Astrocyte of the spinal cord (primary cell): ENCODE measurements around the gene DLGAP1.

ENCODE experiments used
- DNase-seq: peaks from one replicate; pipeline ENCODE4 v3.0.0; 2011; ENCODE audit warnings: low read depth, low spot score
- H3K4me3 ChIP-seq: 2 replicates; pipeline ENCODE4 v1.5.1; 2011; ENCODE audit warnings: low read depth, mild to moderate bottlenecking, low read length, moderate library complexity
- CTCF ChIP-seq: IDR thresholded peaks from 2 replicates; pipeline ENCODE4 v1.5.1; 2012; ENCODE audit warnings: low read depth, mild to moderate bottlenecking, low read length, inconsistent platforms
- in situ Hi-C: cut with HindIII; loops from 2 replicates; pipeline ENCODE4 v1.10.0; 2017; ENCODE audit warnings: low sequenced_read_pairs

The DLGAP1 gene

GRCh38 chr18:3921826-3922225, 533.3 kb downstream of the DLGAP1 start:
- DNase-seq: no peak
- in situ Hi-C loops: no loop called here
- no peak for TF ChIP-seq CTCF
- no peak overlapping the region for H3K4me3 ChIP-seq

GRCh38 chr18:3920832-3921231, 534.3 kb downstream of the DLGAP1 start:
- no peak for DNase-seq
- H3K4me3 ChIP-seq: no peak overlapping the region
- TF ChIP-seq CTCF: no peak
- in situ Hi-C loops: no loop called here

- in situ Hi-C loops: no loop called here
- no peak for TF ChIP-seq CTCF
- no peak overlapping the region for H3K4me3 ChIP-seq
- no peak for DNase-seq
Observed at GRCh38 chr18:3919396-3920061, 535.6 kb downstream of the DLGAP1 start.

GRCh38 chr18:3916082-3916481, 539.0 kb downstream of the DLGAP1 start:
- in situ Hi-C loops: no loop called here

GRCh38 chr18:3914833-3915610, 540.1 kb downstream of the DLGAP1 start:
- H3K4me3 ChIP-seq: no peak overlapping the region
- no peak for DNase-seq
- in situ Hi-C loops: no loop called here
- TF ChIP-seq CTCF: no peak

More at GRCh38 chr18:3916082-3916481, 539.0 kb downstream of the DLGAP1 start:
- no peak for TF ChIP-seq CTCF
- no peak for DNase-seq
- no peak overlapping the region for H3K4me3 ChIP-seq

GRCh38 chr18:3914109-3914508, 541.0 kb downstream of the DLGAP1 start:
- DNase-seq: no peak
- no peak overlapping the region for H3K4me3 ChIP-seq
- TF ChIP-seq CTCF: no peak
- in situ Hi-C loops: no loop called here
